OCI-LY3 (cell line): Measurements from ENCODE around the gene MRPL10.

Experiments used
- H2AFZ ChIP-seq: fragments of 200-600, 300-600 bp; shearing (Covaris generic); 2 replicates; pipeline ENCODE4 v1.6.0; 2014; ENCODE audit warnings: antibody characterized with exemption, low read depth, low read length
- H3K27ac ChIP-seq: fragments of 200-600, 300-600 bp; sonication (generic); 2 replicates; pipeline ENCODE4 v1.5.1; 2014; ENCODE audit warnings: mild to moderate bottlenecking, low read length, moderate library complexity, mixed read lengths
- H3K27me3 ChIP-seq: fragments of 200-600, 300-600 bp; sonication (generic); 2 replicates; pipeline ENCODE4 v1.6.1; 2014; ENCODE audit warnings: low read depth, low read length, mixed read lengths
- H3K36me3 ChIP-seq: fragments of 200-600, 300-600 bp; sonication (generic); replicated peaks from 2 replicates; pipeline ENCODE3; 2014; ENCODE audit warnings: low read depth, low read length, mixed read lengths
- H3K4me1 ChIP-seq: fragments of 300-600, 200-600 bp; sonication (generic); 2 replicates; pipeline ENCODE4 v1.6.1; 2014; ENCODE audit warnings: low read length, mixed read lengths
- H3K4me2 ChIP-seq: fragments of 200-600, 300-600 bp; sonication (generic); 2 replicates; pipeline ENCODE4 v1.6.1; 2014; ENCODE audit warnings: low read length, mixed read lengths
- H3K4me3 ChIP-seq: fragments of 300-600, 200-600 bp; sonication (generic); 2 replicates; pipeline ENCODE4 v1.5.1; 2014; ENCODE audit warnings: antibody characterized with exemption, mild to moderate bottlenecking, low read length, moderate library complexity
- H3K79me2 ChIP-seq: fragments of 300-600, 200-600 bp; shearing (Covaris generic); 2 replicates; pipeline ENCODE4 v1.6.1; 2014; ENCODE audit warnings: mild to moderate bottlenecking, low read length, mixed read lengths
- H3K9ac ChIP-seq: fragments of 300-600, 200-600 bp; shearing (Covaris generic); 2 replicates; pipeline ENCODE4 v1.6.0; 2014; ENCODE audit warnings: mild to moderate bottlenecking, low read length, moderate library complexity
- H3K9me3 ChIP-seq: fragments of 200-600, 300-600 bp; shearing (Covaris generic); 2 replicates; pipeline ENCODE4 v1.6.1; 2014; ENCODE audit warnings: low read length, mixed read lengths; ENCODE audit not compliant: insufficient read depth
- H4K20me1 ChIP-seq: fragments of 200-600, 300-600 bp; sonication (generic); 2 replicates; pipeline ENCODE4 v1.6.1; 2016; ENCODE audit warnings: low read length, mixed read lengths; ENCODE audit not compliant: insufficient read depth
- EZH2phosphoT487 ChIP-seq: fragments of 200-600 bp; shearing (Covaris generic); IDR thresholded peaks from 2 replicates; pipeline ENCODE4 v1.6.1; 2018; ENCODE audit warnings: antibody characterized with exemption, mixed run types, low read depth
- TF ChIP-seq, protein P1 (sequence below): fragments of 200-600, 300-600 bp; sonication (generic); IDR thresholded peaks from 2 replicates; pipeline ENCODE4 v1.5.1; 2014; ENCODE audit warnings: antibody characterized with exemption, low read length, low read depth

The MRPL10 gene

DNA sequence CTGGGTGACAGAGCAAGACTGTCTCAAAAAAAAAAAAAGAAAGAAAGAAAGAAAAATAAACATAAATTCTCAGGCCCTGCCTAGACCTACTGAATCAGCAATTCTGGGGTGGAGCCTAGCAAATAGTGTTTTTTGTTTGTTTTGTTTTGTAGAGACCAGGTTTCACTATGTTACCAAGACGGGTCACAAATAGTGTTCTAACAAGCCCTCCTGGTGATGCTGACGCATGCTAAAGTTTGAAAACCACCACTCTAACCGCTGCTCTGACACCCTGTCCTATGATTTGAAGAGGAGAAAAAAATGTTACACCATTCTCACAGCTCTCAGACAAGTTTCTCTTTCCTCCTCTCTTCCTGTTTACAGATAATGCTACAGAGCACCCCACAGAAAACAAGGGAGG lies 1.5 kb downstream of the MRPL10 start:
- peak overlapping the region; percentile 73; the same call in 1 of the 2 replicates for H3K4me2 ChIP-seq
- H2AFZ ChIP-seq = no peak overlapping the region
- TF ChIP-seq, protein P1, sequence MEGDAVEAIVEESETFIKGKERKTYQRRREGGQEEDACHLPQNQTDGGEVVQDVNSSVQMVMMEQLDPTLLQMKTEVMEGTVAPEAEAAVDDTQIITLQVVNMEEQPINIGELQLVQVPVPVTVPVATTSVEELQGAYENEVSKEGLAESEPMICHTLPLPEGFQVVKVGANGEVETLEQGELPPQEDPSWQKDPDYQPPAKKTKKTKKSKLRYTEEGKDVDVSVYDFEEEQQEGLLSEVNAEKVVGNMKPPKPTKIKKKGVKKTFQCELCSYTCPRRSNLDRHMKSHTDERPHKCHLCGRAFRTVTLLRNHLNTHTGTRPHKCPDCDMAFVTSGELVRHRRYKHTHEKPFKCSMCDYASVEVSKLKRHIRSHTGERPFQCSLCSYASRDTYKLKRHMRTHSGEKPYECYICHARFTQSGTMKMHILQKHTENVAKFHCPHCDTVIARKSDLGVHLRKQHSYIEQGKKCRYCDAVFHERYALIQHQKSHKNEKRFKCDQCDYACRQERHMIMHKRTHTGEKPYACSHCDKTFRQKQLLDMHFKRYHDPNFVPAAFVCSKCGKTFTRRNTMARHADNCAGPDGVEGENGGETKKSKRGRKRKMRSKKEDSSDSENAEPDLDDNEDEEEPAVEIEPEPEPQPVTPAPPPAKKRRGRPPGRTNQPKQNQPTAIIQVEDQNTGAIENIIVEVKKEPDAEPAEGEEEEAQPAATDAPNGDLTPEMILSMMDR = no peak
- TF ChIP-seq EZH2phosphoT487 = no peak
- H3K79me2 ChIP-seq = peaks cover 28% of the 10 kb centered on the region
- no peak overlapping the region for H3K9ac ChIP-seq
- no peak overlapping the region for H3K4me3 ChIP-seq
- H3K9me3 ChIP-seq = no peaks in the 10 kb centered on the region
- peaks cover 17% of the 10 kb centered on the region for H3K4me1 ChIP-seq
- peaks cover 18% of the 10 kb centered on the region for H3K36me3 ChIP-seq
- H3K27ac ChIP-seq = no peak overlapping the region
- H4K20me1 ChIP-seq = no peaks in the 10 kb centered on the region
- H3K27me3 ChIP-seq = no peaks in the 10 kb centered on the region

DNA sequence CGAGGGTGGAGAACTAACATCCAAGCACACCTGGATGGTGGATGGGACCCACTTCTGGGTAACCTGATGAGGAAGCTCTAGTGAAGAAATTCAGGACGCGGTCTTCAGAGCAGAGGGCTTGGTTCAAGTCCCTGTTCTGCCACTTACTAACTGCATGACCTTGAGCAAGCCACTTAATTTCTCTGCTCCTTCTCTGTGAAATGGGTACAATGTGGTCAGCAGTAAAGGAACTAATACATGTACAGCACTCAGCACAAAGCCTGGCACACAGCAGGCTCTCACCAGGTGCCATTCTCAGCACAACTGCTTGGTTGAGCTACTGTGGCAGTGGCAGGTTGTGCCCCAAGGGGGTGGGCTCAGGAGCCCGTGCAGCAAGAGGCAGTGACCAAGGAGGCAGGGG lies 7.8 kb downstream of the MRPL10 start:
- H3K36me3 ChIP-seq = peaks cover 21% of the 10 kb centered on the region

DNA sequence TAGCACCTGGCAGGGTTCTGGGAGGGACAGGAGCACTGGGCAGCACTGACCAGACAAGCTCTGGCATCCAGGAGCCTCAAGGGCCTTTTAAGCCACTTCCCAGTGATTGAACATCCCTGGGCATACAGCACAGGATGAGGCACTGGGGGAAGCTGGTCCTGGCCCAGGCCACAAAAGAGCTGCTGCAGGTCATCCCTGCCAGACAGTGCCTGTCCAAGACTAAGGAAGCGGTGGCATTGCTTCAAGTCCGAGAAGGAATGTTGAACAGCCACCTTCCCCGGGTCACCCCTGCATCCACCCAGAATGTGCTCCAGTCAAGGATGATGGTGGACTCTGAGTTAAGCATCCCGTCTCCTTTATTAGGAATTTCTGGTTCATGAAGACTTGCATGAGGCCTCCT lies 8.6 kb downstream of the MRPL10 start:
- Histone ChIP-seq H3K4me2 (no peak overlapping the region), H2AFZ (no peak overlapping the region), H4K20me1 (no peaks in the 10 kb centered on the region), H3K27me3 (no peaks in the 10 kb centered on the region), H3K9me3 (no peaks in the 10 kb centered on the region), H3K79me2 (no peaks in the 10 kb centered on the region), H3K4me1 (peaks cover 18% of the 10 kb centered on the region), H3K27ac (no peak overlapping the region), H3K36me3 (peaks cover 17% of the 10 kb centered on the region), H3K4me3 (no peak overlapping the region), H3K9ac (no peak overlapping the region)
- TF ChIP-seq, protein P1 = no peak
- no peak for TF ChIP-seq EZH2phosphoT487

More for the DNA sequence above, 7.8 kb downstream of the MRPL10 start:
- H3K79me2 ChIP-seq = 0 out of 2 replicates have a peak, but pooled peaks cover 3% of the 10 kb centered on the region
- no peaks in the 10 kb centered on the region for H3K27me3 ChIP-seq
- TF ChIP-seq EZH2phosphoT487 = no peak
- TF ChIP-seq, protein P1 = no peak
- H4K20me1 ChIP-seq = no peaks in the 10 kb centered on the region
- no peak overlapping the region for H3K27ac ChIP-seq
- H3K4me3 ChIP-seq = no peak overlapping the region
- H2AFZ ChIP-seq = no peak overlapping the region
- H3K9ac ChIP-seq = no peak overlapping the region
- no peak overlapping the region for H3K4me2 ChIP-seq
- no peaks in the 10 kb centered on the region for H3K9me3 ChIP-seq
- peaks cover 18% of the 10 kb centered on the region for H3K4me1 ChIP-seq

DNA sequence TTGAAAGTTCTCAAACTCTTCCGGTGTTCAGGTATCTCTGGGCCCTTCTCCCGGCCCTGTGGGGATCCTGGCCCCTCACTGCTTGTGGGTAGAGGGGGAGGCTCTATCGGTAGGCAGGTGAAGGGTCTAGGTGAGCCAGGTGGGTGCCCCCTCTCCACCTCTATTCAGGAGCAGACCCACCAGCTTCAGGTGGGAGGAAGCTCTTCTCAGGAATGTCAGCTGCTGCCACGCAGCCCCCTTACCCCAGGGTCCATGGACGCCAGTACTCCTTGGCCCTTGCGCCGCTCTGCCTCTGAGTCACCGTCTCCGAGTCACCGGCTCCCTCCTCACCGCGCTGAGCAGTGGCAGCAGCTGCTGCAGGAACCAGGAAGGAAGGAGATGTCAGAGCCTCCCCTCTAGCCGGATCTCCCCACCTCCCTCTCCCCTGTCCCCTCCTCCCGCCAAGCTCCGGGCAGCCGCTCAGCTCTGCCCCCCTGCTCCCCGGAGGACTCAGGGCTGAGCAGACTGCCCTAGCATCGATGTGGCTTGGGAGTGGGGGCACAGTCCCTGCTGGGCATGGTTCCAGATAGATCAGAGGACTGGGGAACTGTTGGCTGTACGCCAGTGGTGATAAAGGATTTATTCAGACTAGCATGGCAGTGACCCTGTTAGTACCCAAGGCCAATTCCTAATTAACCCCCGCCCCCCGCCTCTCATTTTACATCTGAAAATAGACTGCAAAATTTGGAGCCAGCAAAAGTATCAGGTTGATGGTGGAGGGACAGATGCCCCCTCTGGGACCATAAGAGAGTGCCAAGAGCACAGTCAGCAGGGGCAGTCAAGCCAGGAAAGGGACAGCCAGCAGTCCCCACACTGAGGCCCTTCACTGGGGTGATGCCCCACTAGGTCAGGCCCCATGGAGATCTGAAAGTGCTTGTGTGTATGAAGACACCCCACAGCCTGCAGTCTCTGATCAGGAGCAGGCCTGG lies 9.6 kb downstream of the MRPL10 start, which contains the start of gene OSBPL7:
TSS of gene OSBPL7 (minus strand) at position 371 of the 968 bp plus-strand sequence. CDS start 1,516 bp downstream, outside the sequence.
- Histone ChIP-seq H3K4me3 (peak within 1 kb of the TSS; percentile 97), H3K4me1 (peaks cover 18% of the 10 kb centered on the region), H3K36me3 (peaks cover 12% of the 10 kb centered on the region), H2AFZ (peak within 1 kb of the TSS; percentile 76), H4K20me1 (no peaks in the 10 kb centered on the region), H3K79me2 (no peaks in the 10 kb centered on the region), H3K27ac (no peak within 1 kb of the TSS), H3K9me3 (no peaks in the 10 kb centered on the region), H3K9ac (peak within 1 kb of the TSS; percentile 72), H3K4me2 (peak within 1 kb of the TSS; percentile 85), H3K27me3 (no peaks in the 10 kb centered on the region)
- TF ChIP-seq EZH2phosphoT487 = no peak
- TF ChIP-seq, protein P1 = peak; percentile 61
